Liver (tissue), 9 donors: ENCODE data around the gene LMAN2. TPM values are rescaled to one million over a fixed set of nuclear protein-coding genes. Genes with fewer than 3 reads are reported as not detected.

Experiments
- DNase-seq: peaks from one replicate; pipeline ENCODE4 v3.0.0-alpha.2; 2017; ENCODE audit warnings: low spot score
- H3K27ac ChIP-seq, 2 donors: one replicate each; pipeline ENCODE4 v1.7.0; 2013; ENCODE audit warnings: inconsistent platforms in 2 of 2, low read length in 2 of 2, control low read depth in 1 of 2, low read depth in 1 of 2, mild to moderate bottlenecking in 1 of 2
- H3K27me3 ChIP-seq, 4 donors: one replicate each; pipeline versions ENCODE4 v1.6.1 to v1.7.0; 2013; ENCODE audit warnings: low read length in 3 of 4, inconsistent platforms in 1 of 4, mild to moderate bottlenecking in 1 of 4, moderate library complexity in 1 of 4; ENCODE audit not compliant: control insufficient read depth in 4 of 4, insufficient read depth in 4 of 4
- H3K36me3 ChIP-seq, 4 donors: one replicate each; pipeline versions ENCODE4 v1.6.1 to v1.7.0; 2013; ENCODE audit warnings: low read length in 3 of 4, mild to moderate bottlenecking in 3 of 4, low read depth in 1 of 4, moderate library complexity in 1 of 4; ENCODE audit not compliant: control insufficient read depth in 4 of 4, insufficient read depth in 3 of 4
- H3K4me1 ChIP-seq, 4 donors: one replicate each; pipeline versions ENCODE4 v1.6.1 to v1.7.0; 2013; ENCODE audit warnings: low read length in 3 of 4, mild to moderate bottlenecking in 3 of 4, moderate library complexity in 1 of 4; ENCODE audit not compliant: control insufficient read depth in 4 of 4, insufficient read depth in 4 of 4
- H3K4me3 ChIP-seq, 3 donors: one replicate each; pipeline versions ENCODE4 v1.6.1 to v1.7.0; 2013; ENCODE audit warnings: low read length in 3 of 3, control low read depth in 1 of 3, low read depth in 1 of 3, mild to moderate bottlenecking in 1 of 3
- H3K9ac ChIP-seq, 2 donors: one replicate each; pipeline ENCODE4 v1.7.0; 2013; ENCODE audit warnings: low read length in 2 of 2, mild to moderate bottlenecking in 2 of 2, moderate library complexity in 2 of 2, control low read depth in 1 of 2, low read depth in 1 of 2
- H3K9me3 ChIP-seq, 4 donors: one replicate each; pipeline versions ENCODE4 v1.6.1 to v1.7.0; 2013; ENCODE audit warnings: low read length in 3 of 4; ENCODE audit not compliant: control insufficient read depth in 4 of 4
- ATF3 ChIP-seq: IDR thresholded peaks from 2 replicates; pipeline ENCODE4 v1.6.1; 2016; ENCODE audit warnings: antibody characterized with exemption
- CTCF ChIP-seq: fragments of 150-350 bp; IDR thresholded peaks from 2 replicates; pipeline ENCODE4 v1.5.1; 2017; ENCODE audit warnings: improper control_type of control experiment, low read depth, low read length; ENCODE audit not compliant: missing input control
- EGR1 ChIP-seq, 2 donors: IDR thresholded peaks; 2 replicates each; pipeline ENCODE4 v1.6.1; 2016 to 2018; ENCODE audit warnings: antibody characterized with exemption in 2 of 2, low read depth in 2 of 2
- FOXA2 ChIP-seq: IDR thresholded peaks from 2 replicates; pipeline ENCODE4 v1.6.1; 2016; ENCODE audit warnings: antibody characterized with exemption
- GABPA ChIP-seq, 2 donors: IDR thresholded peaks in 1 of 2; conservative IDR thresholded peaks in 1 of 2; 2 replicates each; pipeline ENCODE4 v1.6.1; 2016; ENCODE audit warnings: antibody characterized with exemption in 2 of 2, mild to moderate bottlenecking in 1 of 2, moderate library complexity in 1 of 2
- HNF4A ChIP-seq, 2 donors: conservative IDR thresholded peaks; 2 replicates each; pipeline ENCODE4 v1.6.1; 2016; ENCODE audit warnings: antibody characterized with exemption in 2 of 2, mild to moderate bottlenecking in 2 of 2
- HNF4G ChIP-seq: IDR thresholded peaks from 2 replicates; pipeline ENCODE4 v1.6.1; 2016; ENCODE audit warnings: antibody characterized with exemption
- JUND ChIP-seq, 2 donors: IDR thresholded peaks; 2 replicates each; pipeline ENCODE4 v1.6.1; 2016; ENCODE audit warnings: antibody characterized with exemption in 2 of 2
- MAX ChIP-seq: IDR thresholded peaks from 2 replicates; pipeline ENCODE4 v1.6.1; 2016; ENCODE audit warnings: antibody characterized with exemption
- NR2F2 ChIP-seq: IDR thresholded peaks from 2 replicates; pipeline ENCODE4 v1.6.1; 2016; ENCODE audit warnings: antibody characterized with exemption
- RAD21 ChIP-seq, 2 donors: IDR thresholded peaks; 2 replicates each; pipeline ENCODE4 v1.6.1; 2016; ENCODE audit warnings: antibody characterized with exemption in 2 of 2, mild to moderate bottlenecking in 2 of 2
- REST ChIP-seq: IDR thresholded peaks from 2 replicates; pipeline ENCODE4 v1.6.1; 2016; ENCODE audit warnings: antibody characterized with exemption, mild to moderate bottlenecking
- RXRA ChIP-seq, 2 donors: IDR thresholded peaks; 2 replicates each; pipeline ENCODE4 v1.6.1; 2017 to 2018; ENCODE audit warnings: antibody characterized with exemption in 2 of 2, mild to moderate bottlenecking in 1 of 2
- SP1 ChIP-seq: IDR thresholded peaks from 2 replicates; pipeline ENCODE4 v1.6.1; 2018; ENCODE audit warnings: antibody characterized with exemption, mild to moderate bottlenecking
- TAF1 ChIP-seq: conservative IDR thresholded peaks from 2 replicates; pipeline ENCODE4 v1.6.1; 2016; ENCODE audit warnings: antibody characterized with exemption, mild to moderate bottlenecking
- ZBTB33 ChIP-seq: IDR thresholded peaks from 2 replicates; pipeline ENCODE4 v1.6.1; 2016; ENCODE audit warnings: antibody characterized with exemption
- WGBS: extraction: QIAGEN DNeasy Blood & Tissue Kit; methylation state at CpG from one replicate; pipeline ENCODE4 v1.1.7; 2013; 5-methylcytosine and 5-hydroxymethylcytosine counted together
- polyA plus RNA-seq, 2 donors: library from polyadenylated mRNA; stranded (reverse) in 1 of 2; unstranded in 1 of 2; fragments of 200-250 nt in 1 of 2; fragments of >200 nt in 1 of 2; fragmentation: Nextera tagmentation in 1 of 2; extraction: Ambion mirVana in 1 of 2; gene quantifications; one replicate each; pipeline versions ENCODE4 v1.2.1 to v1.2.3, GENCODE V29; 2013 to 2015
- total RNA-seq, 2 donors: library from RNA; depleted of rRNA; stranded (reverse); fragments of >200 nt; gene quantifications; one replicate each; pipeline ENCODE4 v1.2.3, GENCODE V29; 2014
- donor health status: healthy.
- donor health status: healthy.
- donor health status: healthy.
- donor health status: healthy.
- donor health status: healthy.

The LMAN2 gene
- total and polyA plus RNA-seq, 4 donors = 243 to 478 (median 364) TPM

- peaks cover 13 to 42% (median 29%) of the 10 kb centered on the region in 4 donors for H3K4me1 ChIP-seq
- peaks cover 6 to 16% (median 11%) of the 10 kb centered on the region in 4 donors for H3K36me3 ChIP-seq
These were observed 46.9 kb downstream of the LMAN2 start for GRCh38 chr5:177304392-177305119.

More at GRCh38 chr5:177304392-177305119, 46.9 kb downstream of the LMAN2 start:
- peak overlapping the region; percentile 72 to 97 (median 94) for H3K4me3 ChIP-seq
- no peaks in the 10 kb centered on the region for H3K27me3 ChIP-seq
- no peak for DNase-seq
- H3K9ac ChIP-seq = peak overlapping the region; percentile 45 to 87
- H3K9me3 ChIP-seq = no peaks in the 10 kb centered on the region
- 33% methylated on average over 19 of the region's 19 CpGs for WGBS
- H3K27ac ChIP-seq = peak overlapping the region; percentile 84 to 89
- TF ChIP-seq CTCF = no peak
- no peak for TF ChIP-seq HNF4G
- TF ChIP-seq REST = no peak
- no peak for TF ChIP-seq EGR1 (IDR thresholded peaks at IDR 0.05; ENCODE audit: low read depth in 2 of 2)
- TF ChIP-seq MAX = no peak
- TF ChIP-seq TAF1 = no peak
- TF ChIP-seq SP1 = peak; percentile 35
- peak in 1 of 2 donors; percentile 29 for TF ChIP-seq RXRA (IDR thresholded peaks at IDR 0.05)
- peak; percentile 40 to 57 for TF ChIP-seq HNF4A (conservative IDR thresholded peaks at IDR 0.05)
- no peak for TF ChIP-seq RAD21 (IDR thresholded peaks at IDR 0.05)
- TF ChIP-seq NR2F2 = no peak
- TF ChIP-seq ZBTB33 = no peak
- TF ChIP-seq GABPA (IDR thresholded peaks at IDR 0.05 in 1 of 2, conservative IDR thresholded peaks at IDR 0.05 in 1 of 2) = peak in 1 of 2 donors; percentile 10
- no peak for TF ChIP-seq FOXA2
- no peak for TF ChIP-seq JUND (IDR thresholded peaks at IDR 0.05)
- TF ChIP-seq ATF3 = no peak
